Right lung (tissue), 5 donors: ENCODE measurements around the gene KCNS3. TPM values are rescaled to one million over a fixed set of nuclear protein-coding genes. Genes with fewer than 3 reads are reported as not detected.

Source experiments
- DNase-seq, 2 donors: peaks; one replicate each; pipeline ENCODE4 v3.0.0-alpha.2; 2013
- polyA plus RNA-seq, 5 donors: library from polyadenylated mRNA; unstranded; fragments of 120-200 nt; gene quantifications; one replicate each; pipeline versions ENCODE4 v1.2.1 to v1.2.3, GENCODE V29; 2013; ENCODE audit warnings: inconsistent platforms in 1 of 5, low replicate concordance in 1 of 5; ENCODE audit not compliant: insufficient read length in 5 of 5, insufficient read depth in 1 of 5

KCNS3 gene
- polyA plus RNA-seq, 5 donors, result 26.5 to 42.2 (median 31.7) TPM

GRCh38 chr2:17873021-17873420 lies 5.4 kb upstream of the KCNS3 start:
- no peak for DNase-seq

GRCh38 chr2:17876590-17876989 lies 1.9 kb upstream of the KCNS3 start:
- DNase-seq, result no peak

DNA sequence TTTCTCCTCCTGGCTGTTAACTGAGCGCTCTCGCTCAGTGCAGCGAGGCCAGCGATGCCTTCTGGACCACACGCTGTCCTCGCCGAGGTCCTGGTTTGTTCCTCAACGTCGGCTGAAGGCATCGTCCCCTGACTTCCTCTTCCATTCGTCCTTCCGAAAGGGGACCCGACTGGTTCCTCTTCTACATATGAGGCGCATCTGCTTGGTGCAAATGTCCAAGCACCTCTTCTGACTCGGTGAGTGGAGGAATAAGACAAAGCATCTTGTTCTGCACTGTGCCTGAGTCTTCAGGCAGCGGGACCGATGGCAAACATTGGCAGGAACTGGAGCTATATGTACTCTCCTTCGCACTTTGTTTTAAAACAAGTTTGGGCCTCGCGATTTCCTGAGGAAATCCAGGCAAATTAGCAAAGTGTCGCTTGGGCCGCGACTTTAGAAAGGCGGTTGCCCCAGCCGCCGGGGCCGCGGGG lies 621 bp upstream of the KCNS3 start:
- peak; percentile 16 to 28 for DNase-seq

DNA sequence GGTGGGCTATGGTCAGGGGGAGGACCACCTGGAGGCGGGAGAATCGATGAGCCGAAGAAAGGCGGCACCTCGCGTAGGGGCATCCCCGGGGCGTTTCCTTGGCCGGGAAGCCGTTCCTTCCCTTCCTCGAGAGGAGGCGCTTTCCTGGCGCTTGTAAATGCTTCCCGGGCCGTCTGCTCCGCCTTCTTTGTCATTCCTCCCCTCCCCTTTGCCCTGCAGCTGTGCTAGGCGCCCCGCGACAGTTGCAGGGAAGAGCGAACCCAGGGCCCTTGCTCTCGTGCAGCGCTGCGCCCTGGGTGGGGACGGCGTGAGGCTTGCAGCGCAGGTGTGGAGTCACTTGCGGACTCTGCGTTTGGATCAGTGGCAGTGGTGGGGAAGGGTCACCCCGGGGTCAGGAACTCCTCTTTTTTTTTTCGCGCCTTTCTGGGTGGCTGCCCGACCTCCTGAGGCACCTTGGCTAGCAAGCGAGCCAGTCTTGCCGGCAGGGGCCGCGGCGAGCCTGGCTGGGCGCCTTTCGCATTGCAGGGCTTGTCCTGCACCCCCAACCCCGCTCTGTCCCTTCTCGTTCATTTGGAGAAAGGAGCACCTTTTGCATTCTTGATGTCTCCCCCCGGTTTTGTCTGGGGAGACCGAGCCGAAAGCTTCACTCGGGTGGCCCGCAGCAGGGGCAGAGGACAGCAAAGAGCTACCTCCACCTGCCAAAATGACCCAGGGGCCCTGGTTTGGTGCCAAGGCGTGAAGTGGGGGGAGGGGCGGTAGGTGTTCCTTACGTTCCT lies 858 bp downstream of the KCNS3 start:
- peak; percentile 51 to 64 for DNase-seq

DNA sequence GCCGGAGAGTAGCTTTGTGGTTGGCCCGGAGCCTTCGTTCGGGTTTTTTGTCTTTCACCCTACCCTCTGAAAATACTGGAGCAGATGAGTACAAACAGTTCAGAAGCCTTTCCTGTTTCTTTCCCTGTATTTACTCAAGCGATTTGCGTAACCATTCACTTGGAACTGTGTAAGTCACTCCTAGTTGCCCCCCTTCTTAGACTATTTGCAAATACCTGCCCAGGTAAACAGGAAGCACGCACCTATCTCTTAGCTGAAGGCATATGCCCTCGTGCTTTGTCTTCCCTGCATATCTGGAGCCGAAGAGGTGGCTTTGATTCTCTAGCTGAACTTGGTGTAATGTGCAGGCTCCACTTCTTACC lies 1.4 kb downstream of the KCNS3 start:
- peak in 1 of 2 donors; percentile 16 for DNase-seq

DNA sequence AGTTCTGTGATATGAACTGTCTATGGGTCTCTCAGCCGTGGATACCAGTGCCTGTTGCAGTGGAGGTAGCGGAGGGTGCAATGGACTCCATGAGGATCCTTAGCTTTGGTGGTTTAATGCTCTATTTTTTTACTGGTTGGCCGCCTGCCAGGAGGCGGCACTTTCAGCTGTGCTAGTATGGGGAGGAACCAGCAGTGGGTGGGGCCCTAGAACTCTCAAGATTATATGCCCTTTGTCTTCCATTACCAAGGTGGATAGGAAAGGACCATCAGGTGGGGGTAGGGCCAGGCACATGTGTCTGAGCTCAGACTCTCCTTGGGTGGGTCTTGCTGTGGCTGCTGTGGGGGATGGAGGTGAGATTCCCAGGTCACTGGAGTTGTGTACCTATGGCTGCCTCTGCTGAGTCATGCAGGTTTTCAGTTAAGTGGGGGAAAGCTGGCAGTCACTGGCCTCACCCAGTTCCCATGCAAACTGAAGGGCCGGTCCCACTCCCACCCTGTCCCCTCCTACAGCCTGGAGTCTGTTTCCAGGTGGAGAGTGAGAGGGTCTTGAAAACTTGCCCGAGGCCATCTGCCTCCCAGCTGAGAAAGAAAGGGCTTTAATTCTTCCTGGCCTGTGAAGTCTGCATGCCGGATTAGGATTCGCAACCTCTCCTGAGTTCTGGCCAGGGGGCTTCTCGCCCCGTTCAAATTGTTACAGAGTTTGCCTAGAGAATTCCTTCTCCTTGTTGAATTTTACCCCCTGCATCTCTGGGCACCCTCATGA lies 14.5 kb downstream of the KCNS3 start:
- no peak for DNase-seq

GRCh38 chr2:17894005-17894404 lies 15.5 kb downstream of the KCNS3 start:
- DNase-seq, result no peak

DNA sequence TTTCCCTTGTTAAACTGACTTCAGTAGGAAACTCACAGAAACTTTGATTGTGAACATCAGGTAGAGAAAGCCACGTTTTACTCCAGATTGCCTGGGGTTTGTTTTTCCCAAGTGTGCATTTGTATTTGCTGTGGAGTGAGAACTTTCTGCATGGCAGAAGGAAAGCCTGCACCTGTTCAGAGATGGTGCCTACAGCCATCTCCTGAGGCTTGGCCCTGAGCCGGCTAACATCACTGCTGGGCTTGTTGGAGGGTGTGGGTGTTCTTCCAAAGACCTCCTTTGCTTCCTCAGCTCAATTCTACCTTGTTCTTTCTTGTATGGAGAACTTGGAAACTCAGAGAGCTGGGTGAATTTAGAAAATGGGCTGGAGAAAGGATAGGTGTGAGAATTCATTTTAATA lies 16.1 kb downstream of the KCNS3 start:
- DNase-seq, result no peak

GRCh38 chr2:17899871-17900270 lies 21.4 kb downstream of the KCNS3 start:
- DNase-seq, result no peak

DNA sequence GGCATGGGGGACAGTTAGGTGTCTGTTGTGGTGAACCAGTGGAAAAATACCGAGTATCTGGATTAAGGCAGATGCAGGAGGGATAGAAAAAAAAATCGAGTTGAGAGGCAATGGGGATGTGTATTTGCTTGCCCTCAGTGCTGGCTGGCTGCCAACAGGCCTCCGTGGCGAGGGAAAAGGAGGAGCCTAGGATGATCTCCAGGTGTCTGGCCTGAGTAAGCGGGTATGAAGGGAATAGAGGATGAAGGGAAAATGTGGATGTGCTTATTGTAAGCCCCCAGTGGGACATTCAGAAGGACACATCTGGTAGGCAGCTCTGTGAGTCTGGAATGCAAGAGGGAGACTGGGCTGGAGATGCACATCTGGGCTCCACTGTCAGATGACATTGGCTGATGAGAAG lies 22.8 kb downstream of the KCNS3 start:
- DNase-seq, result no peak

DNA sequence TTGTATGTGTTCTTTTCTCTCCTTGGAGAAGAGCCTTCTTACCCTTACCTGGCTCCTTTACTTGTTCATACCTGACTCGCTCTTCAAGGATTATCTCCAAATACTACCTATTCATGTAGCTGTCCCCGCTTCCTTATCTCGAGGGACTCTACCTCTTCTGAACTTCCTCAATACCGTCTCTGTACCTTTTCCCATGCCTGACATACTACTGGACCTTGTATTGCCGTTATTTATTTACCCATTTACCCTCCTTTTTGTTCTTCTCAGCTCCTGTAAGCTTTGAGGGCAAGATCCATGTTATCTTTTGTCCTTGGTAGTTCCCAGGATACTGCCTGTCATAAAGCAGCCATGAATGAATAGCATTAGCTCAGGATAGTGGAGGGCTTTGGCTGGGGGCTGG lies 32.5 kb downstream of the KCNS3 start:
- no peak for DNase-seq

- DNase-seq, result no peak
These were observed 33.2 kb downstream of the KCNS3 start for GRCh38 chr2:17911491-17912260.

- no peak for DNase-seq
These were observed 33.8 kb downstream of the KCNS3 start for GRCh38 chr2:17912266-17912691.

- no peak for DNase-seq
These were observed 36.6 kb downstream of the KCNS3 start for GRCh38 chr2:17915099-17915498.

DNA sequence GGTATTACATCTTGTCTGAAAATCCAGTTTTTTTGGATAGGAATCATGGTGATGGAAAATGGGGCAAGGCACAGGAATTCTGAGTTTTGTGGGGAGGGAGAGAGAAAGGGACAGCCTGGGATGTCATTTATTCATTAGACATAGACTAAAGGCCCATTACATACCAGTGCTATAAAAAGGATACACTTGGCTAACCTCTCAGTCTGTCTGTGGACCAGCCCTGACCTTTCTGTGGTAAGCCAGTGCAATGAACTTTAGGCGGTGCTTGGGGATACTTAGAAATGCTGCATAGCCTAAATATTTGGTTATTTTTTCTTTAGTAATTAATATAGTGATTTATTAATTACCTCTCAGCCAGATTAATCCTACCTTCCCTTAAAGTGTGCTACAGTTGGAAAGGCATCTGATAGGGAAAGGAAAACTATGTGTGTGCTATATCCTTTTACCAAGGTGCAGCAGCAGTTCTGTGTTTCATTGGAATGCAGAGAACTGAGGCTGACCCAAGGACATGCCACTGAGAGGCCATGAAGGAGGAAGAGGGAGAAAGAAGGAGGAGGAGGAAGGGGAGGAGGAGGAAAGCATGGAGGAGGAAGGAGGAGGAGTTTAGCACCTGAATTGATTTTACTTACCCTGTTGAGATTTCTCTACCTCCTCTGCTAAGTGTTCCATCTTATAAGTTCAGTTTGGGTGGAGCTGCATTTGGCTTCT lies 37.5 kb downstream of the KCNS3 start:
- no peak for DNase-seq

DNA sequence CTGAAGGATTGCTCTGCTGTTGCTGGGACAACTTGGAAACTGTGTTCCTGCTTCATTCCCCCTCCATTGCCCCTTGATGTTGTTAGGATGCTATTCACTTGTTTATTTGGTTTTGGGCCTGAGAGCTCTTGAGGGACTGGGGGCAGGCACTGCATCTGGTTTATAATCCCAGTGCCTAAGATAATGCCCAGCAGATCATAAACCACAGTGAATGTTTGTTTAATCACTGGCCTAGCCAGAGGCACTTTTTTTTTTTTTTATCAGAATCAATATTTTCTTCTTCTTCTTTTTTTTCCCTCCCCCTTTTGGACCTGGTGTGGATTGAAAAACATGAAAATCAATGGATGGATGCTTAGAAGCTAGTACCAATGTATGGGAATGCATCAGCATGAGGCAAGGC lies 38.1 kb downstream of the KCNS3 start:
- no peak for DNase-seq

- peak; percentile 23 to 25 for DNase-seq
These were observed 40.3 kb downstream of the KCNS3 start for GRCh38 chr2:17918789-17919188.

DNA sequence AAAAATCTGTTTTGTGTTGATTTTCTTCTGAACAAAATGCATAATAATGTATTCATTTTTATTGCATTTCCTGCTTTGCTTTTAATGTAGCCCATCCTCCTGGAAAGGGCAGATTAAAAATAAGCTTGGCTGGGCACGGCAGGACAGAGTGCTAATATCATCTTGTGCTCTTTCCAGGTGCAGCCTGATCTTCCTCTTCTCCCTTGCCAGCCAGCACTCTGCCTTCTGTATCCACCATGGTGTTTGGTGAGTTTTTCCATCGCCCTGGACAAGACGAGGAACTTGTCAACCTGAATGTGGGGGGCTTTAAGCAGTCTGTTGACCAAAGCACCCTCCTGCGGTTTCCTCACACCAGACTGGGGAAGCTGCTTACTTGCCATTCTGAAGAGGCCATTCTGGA lies 52.3 kb downstream of the KCNS3 start:
- no peak for DNase-seq

- no peak for DNase-seq
These were observed 54.8 kb downstream of the KCNS3 start for GRCh38 chr2:17933256-17933655.

GRCh38 chr2:17934721-17935120 lies 56.3 kb downstream of the KCNS3 start:
- DNase-seq, result no peak

DNA sequence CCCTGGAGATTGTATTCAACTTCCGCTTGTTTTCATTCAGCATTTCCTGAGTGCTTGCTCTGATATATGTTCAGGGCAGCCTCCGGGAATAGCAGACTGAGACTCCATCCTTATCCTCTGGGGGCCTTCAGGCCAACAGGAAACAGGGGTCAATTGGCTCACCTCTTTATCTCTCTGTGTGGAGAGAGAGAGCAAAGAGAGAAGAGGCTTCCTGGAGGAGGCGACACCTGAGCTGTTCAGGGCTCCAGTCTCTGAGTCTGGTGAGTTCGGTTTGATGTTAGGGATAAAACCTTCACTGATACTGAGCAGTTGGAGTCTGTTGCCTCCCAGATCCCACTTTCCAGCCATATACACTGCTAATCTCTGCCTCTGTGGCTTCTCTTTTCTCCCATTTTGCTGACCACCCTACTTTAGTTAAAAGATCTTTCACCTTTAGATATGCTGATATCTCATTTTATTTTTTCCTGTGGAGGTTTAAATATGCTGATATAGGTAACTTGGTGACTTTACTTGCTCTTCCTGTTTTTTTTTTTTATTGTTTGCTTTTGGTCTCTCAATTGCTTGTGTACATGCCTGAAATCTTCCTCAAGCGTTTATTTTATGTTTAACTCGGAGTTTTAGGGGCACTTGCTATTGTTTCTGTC lies 56.9 kb downstream of the KCNS3 start:
- no peak for DNase-seq
